GM12878 (cell line): ENCODE data around the gene LARP4B. TPM values are rescaled to one million over a fixed set of nuclear protein-coding genes. Genes with fewer than 3 reads are reported as not detected.

Source experiments
- ATAC-seq: fragments of 200-7000 bp; cut with Tn5 transposase; 3 replicates; pipeline ENCODE4 v1.9.1; 2020; ENCODE audit warnings: mild to moderate bottlenecking, moderate library complexity
- BruUV-seq: library from RNA; stranded (reverse); fragments of 400-500 nt; replicated peaks from 2 replicates; lab custom pipeline; 2021; lab: Mats Ljungman, UMichigan
- CTCF ChIA-PET: fragments of 300-600 bp; sonication (Branson Sonifier 250); formaldehyde crosslinking; extraction: SDS; loops from one replicate; lab custom pipeline; 2021; ENCODE audit warnings: inconsistent platforms; lab: Yijun Ruan, JAX
- POLR2A ChIA-PET: fragments of 350-600 bp; formaldehyde crosslinking; extraction: SDS; loops from one replicate; lab custom pipeline; 2021; ENCODE audit warnings: inconsistent platforms; lab: Charles Lee
- RAD21 ChIA-PET: fragments of 300-600 bp; sonication (Branson Sonifier 250); formaldehyde crosslinking; loops from one replicate; lab custom pipeline; 2023; ENCODE audit warnings: antibody characterized with exemption; ENCODE audit not compliant: unreplicated experiment; lab: Charles Lee
- SMC1A ChIA-PET: fragments of 300-600 bp; sonication (Branson Sonifier 250); formaldehyde crosslinking; loops from one replicate; lab custom pipeline; 2023; ENCODE audit not compliant: unreplicated experiment, uncharacterized antibody; lab: Charles Lee
- DNase-seq: peaks from one replicate; pipeline ENCODE4 v3.0.0-alpha.2; 2011; ENCODE audit warnings: low read depth, low spot score
- FAIRE-seq: peaks from 3 replicates; lab custom pipeline; 2011; peaks lifted over from hg19 to GRCh38; lab: Jason Lieb, UNC
- H2AFZ ChIP-seq: 2 replicates; pipeline ENCODE4 v1.6.0; 2011; ENCODE audit warnings: low read depth, low read length, control low read depth; ENCODE audit not compliant: control insufficient read depth
- H3K27ac ChIP-seq: 2 replicates; pipeline ENCODE4 v1.5.1; 2011; ENCODE audit warnings: control low read depth; ENCODE audit not compliant: control insufficient read depth, insufficient read depth
- H3K27me3 ChIP-seq, 2 experiments: replicated peaks in 1 of 2; 2 replicates each; pipeline versions ENCODE4 v1.6.0 to v1.6.1; 2011; ENCODE audit warnings: low read length in 1 of 2; ENCODE audit not compliant: control insufficient read depth in 2 of 2, insufficient read depth in 2 of 2
- H3K36me3 ChIP-seq, 2 experiments: 2 replicates each; pipeline ENCODE4 v1.5.1; 2011; ENCODE audit warnings: low read length in 1 of 2; ENCODE audit not compliant: control insufficient read depth in 2 of 2, insufficient read depth in 2 of 2
- H3K4me1 ChIP-seq: 2 replicates; pipeline ENCODE4 v1.6.1; 2011; ENCODE audit warnings: mild to moderate bottlenecking, low read length, moderate library complexity, mixed read lengths; ENCODE audit not compliant: control insufficient read depth, insufficient read depth
- H3K4me2 ChIP-seq: 2 replicates; pipeline ENCODE4 v1.6.0; 2011; ENCODE audit warnings: control low read depth; ENCODE audit not compliant: control insufficient read depth, insufficient read depth
- H3K4me3 ChIP-seq: fragments of 200-600 bp; sonication (generic); 2 replicates; pipeline ENCODE4 v1.5.1; 2016
- H3K79me2 ChIP-seq: 2 replicates; pipeline ENCODE4 v1.6.0; 2011; ENCODE audit warnings: low read length; ENCODE audit not compliant: control insufficient read depth, insufficient read depth
- H3K9ac ChIP-seq: 2 replicates; pipeline ENCODE4 v1.8.0; 2011; ENCODE audit warnings: low read length, control low read depth, mixed read lengths; ENCODE audit not compliant: control insufficient read depth, insufficient read depth
- H3K9me3 ChIP-seq: replicated peaks from 3 replicates; pipeline ENCODE4 v1.5.1; 2011; ENCODE audit warnings: mild to moderate bottlenecking, low read length; ENCODE audit not compliant: control insufficient read depth, insufficient read depth
- H4K20me1 ChIP-seq: 2 replicates; pipeline ENCODE4 v1.6.0; 2011; ENCODE audit not compliant: control insufficient read depth, insufficient read depth
- CBFB ChIP-seq: IDR thresholded peaks from 2 replicates; pipeline ENCODE4 v1.6.1; 2016; ENCODE audit warnings: antibody characterized with exemption, low read depth
- EED ChIP-seq: sonication (generic); IDR thresholded peaks from 2 replicates; pipeline ENCODE4 v1.6.1; 2016; ENCODE audit warnings: antibody characterized with exemption, low read depth
- EZH2 ChIP-seq: IDR thresholded peaks from 2 replicates; pipeline ENCODE4 v1.6.1; 2012; ENCODE audit warnings: low read depth, mild to moderate bottlenecking, control low read depth, inconsistent platforms, low read length, borderline replicate concordance; ENCODE audit not compliant: control insufficient read depth
- HDAC6 ChIP-seq: fragments of 200-600 bp; sonication (generic); IDR thresholded peaks from one replicate; pipeline ENCODE4 v1.8.0; 2017; ENCODE audit warnings: antibody characterized with exemption; ENCODE audit not compliant: unreplicated experiment
- IKZF2 ChIP-seq, 2 experiments: fragments of 450-650 bp; IDR thresholded peaks; 2 replicates each; pipeline ENCODE4 v1.6.1; 2017; ENCODE audit warnings: mild to moderate bottlenecking in 2 of 2, moderate library complexity in 2 of 2
- MTA2 ChIP-seq: fragments of 450-650 bp; IDR thresholded peaks from 2 replicates; pipeline ENCODE4 v1.6.1; 2016; ENCODE audit warnings: low read depth, mild to moderate bottlenecking, moderate library complexity
- NFYA ChIP-seq: IDR thresholded peaks from 2 replicates; pipeline ENCODE4 v1.6.1; 2011; ENCODE audit warnings: low read depth, mild to moderate bottlenecking, low read length, improper control_type of control experiment, borderline replicate concordance
- NR2C2 ChIP-seq: IDR thresholded peaks from 2 replicates; pipeline ENCODE4 v1.6.1; 2011; ENCODE audit warnings: borderline replicate concordance, low read depth; ENCODE audit not compliant: control insufficient read depth, insufficient read length
- PAX5 ChIP-seq: IDR thresholded peaks from 2 replicates; pipeline ENCODE4 v1.6.1; 2011; ENCODE audit warnings: low read depth, low read length, borderline replicate concordance
- RB1 ChIP-seq: fragments of 450-650 bp; formaldehyde crosslinking; IDR thresholded peaks from 2 replicates; pipeline ENCODE4 v1.6.1; 2017; ENCODE audit warnings: mild to moderate bottlenecking, borderline replicate concordance
- RBBP5 ChIP-seq: fragments of 200-600 bp; sonication (generic); conservative IDR thresholded peaks from 2 replicates; pipeline ENCODE4 v1.6.1; 2016
- RFX5 ChIP-seq: IDR thresholded peaks from 2 replicates; pipeline ENCODE4 v1.6.1; 2011; ENCODE audit warnings: low read depth, low read length, improper control_type of control experiment
- SUPT20H ChIP-seq: IDR thresholded peaks from 2 replicates; pipeline ENCODE4 v1.6.1; 2011; ENCODE audit warnings: low read depth, mild to moderate bottlenecking, low read length, moderate library complexity, borderline replicate concordance; ENCODE audit not compliant: control insufficient read depth
- WRNIP1 ChIP-seq: IDR thresholded peaks from 2 replicates; pipeline ENCODE4 v1.6.1; 2011; ENCODE audit warnings: low read depth, low read length, improper control_type of control experiment, borderline replicate concordance
- YY1 ChIP-seq: IDR thresholded peaks from 2 replicates; pipeline ENCODE4 v1.6.1; 2011; ENCODE audit warnings: low read depth, mild to moderate bottlenecking, low read length
- ZNF24 ChIP-seq: fragments of 450-650 bp; IDR thresholded peaks from 2 replicates; pipeline ENCODE4 v1.6.1; 2017; ENCODE audit warnings: antibody characterized with exemption, mild to moderate bottlenecking
- WGBS: methylation state at CpG from one replicate; pipeline ENCODE4 v1.1.6; 2016; ENCODE audit warnings: low lambda C conversion rate; ENCODE audit not compliant: insufficient replicate concordance, insufficient coverage; ENCODE audit errors: missing lambda C conversion rate; 5-methylcytosine and 5-hydroxymethylcytosine counted together
- in situ Hi-C: fragments of 300-500 bp; cut with MboI; formaldehyde crosslinking; loops from 9 replicates; pipeline ENCODE4 v1.14.3; 2018; ENCODE audit warnings: mixed read lengths
- intact Hi-C: fragments of 100-400 bp; cut with micrococcal nuclease; formaldehyde crosslinking; loops from one replicate; pipeline ENCODE4 v1.14.2; 2022; ENCODE audit not compliant: unreplicated experiment
- polyA plus RNA-seq, 11 experiments: library from polyadenylated mRNA; depleted of rRNA in 4 of 11; unstranded in 6 of 11; stranded (reverse) in 5 of 11; fragments of >200 nt; fragmentation: Nextera tagmentation in 4 of 11; fragmentation: Illumina TruSeq in 1 of 11; extraction: Ambion mirVana in 4 of 11; extraction: Trizol in 1 of 11; gene quantifications; 1 replicate in 1 of 11; 2 replicates in 10 of 11; pipeline versions ENCODE4 v1.2.1 to v1.2.3, GENCODE V29; 2011 to 2016; ENCODE audit warnings: inconsistent platforms in 2 of 11, missing spikeins in 2 of 11, low read depth in 1 of 11
- total RNA-seq, 4 experiments: library from RNA; depleted of rRNA in 3 of 4; stranded (reverse); fragments of >200 nt in 3 of 4; fragmentation: Illumina TruSeq in 1 of 4; extraction: Trizol in 1 of 4; gene quantifications; 2 replicates each; pipeline versions ENCODE4 v1.2.1 to v1.2.3, GENCODE V29; 2013 to 2021
- TF ChIP-seq, protein P1 (sequence below): IDR thresholded peaks from 2 replicates; pipeline ENCODE4 v1.6.1; 2012; ENCODE audit warnings: improper control_type of control experiment, low read depth, low read length; ENCODE audit not compliant: insufficient replicate concordance

Gene LARP4B
- total and polyA plus RNA-seq, 10 of the 15 experiments (the other 5 are each of a cell fraction or from before 2014, with no cell fraction given) = 10.5 to 119 (median 39.4) TPM

DNA sequence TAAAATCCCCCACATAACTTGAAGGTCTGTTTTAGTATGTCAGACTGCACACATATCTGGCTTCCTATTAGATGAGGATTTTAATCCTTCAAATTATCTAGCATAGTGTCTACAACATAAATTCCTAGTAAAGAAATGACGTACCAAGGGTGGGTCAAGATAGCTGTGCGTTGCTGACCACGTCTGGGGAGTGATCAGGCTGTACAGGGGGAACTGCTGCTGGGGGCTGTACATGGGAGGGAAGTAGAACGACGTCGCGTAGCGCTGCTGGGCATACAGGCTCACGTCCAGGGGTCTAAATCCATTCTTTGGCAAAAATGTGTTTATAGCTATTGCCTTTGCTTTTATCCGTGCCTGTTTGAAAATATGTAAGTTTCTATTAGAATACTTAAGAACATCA, 102.3 kb downstream of the LARP4B start:
- Histone ChIP-seq H3K27ac (no peak overlapping the region), H3K9me3 (no peaks in the 10 kb centered on the region), H3K79me2 (no peaks in the 10 kb centered on the region), H4K20me1 (no peaks in the 10 kb centered on the region), H3K9ac (no peak overlapping the region), H3K36me3 (peaks cover 14 to 41% of the 10 kb centered on the region in 2 experiments), H3K27me3 (no peaks in the 10 kb centered on the region), H3K4me2 (no peak overlapping the region), H3K4me1 (no peaks in the 10 kb centered on the region), H2AFZ (no peak overlapping the region), H3K4me3 (no peak overlapping the region)
- TF ChIP-seq CBFB (no peak), MTA2 (no peak), RB1 (no peak), IKZF2 (IDR thresholded peaks at IDR 0.05) (no peak), EZH2 (no peak), WRNIP1 (no peak), ZNF24 (no peak), HDAC6 (no peak), NFYA (no peak), PAX5 (no peak), RBBP5 (no peak), EED (no peak), YY1 (no peak), SUPT20H (no peak), NR2C2 (no peak), RFX5 (no peak)
- TF ChIP-seq, protein P1, sequence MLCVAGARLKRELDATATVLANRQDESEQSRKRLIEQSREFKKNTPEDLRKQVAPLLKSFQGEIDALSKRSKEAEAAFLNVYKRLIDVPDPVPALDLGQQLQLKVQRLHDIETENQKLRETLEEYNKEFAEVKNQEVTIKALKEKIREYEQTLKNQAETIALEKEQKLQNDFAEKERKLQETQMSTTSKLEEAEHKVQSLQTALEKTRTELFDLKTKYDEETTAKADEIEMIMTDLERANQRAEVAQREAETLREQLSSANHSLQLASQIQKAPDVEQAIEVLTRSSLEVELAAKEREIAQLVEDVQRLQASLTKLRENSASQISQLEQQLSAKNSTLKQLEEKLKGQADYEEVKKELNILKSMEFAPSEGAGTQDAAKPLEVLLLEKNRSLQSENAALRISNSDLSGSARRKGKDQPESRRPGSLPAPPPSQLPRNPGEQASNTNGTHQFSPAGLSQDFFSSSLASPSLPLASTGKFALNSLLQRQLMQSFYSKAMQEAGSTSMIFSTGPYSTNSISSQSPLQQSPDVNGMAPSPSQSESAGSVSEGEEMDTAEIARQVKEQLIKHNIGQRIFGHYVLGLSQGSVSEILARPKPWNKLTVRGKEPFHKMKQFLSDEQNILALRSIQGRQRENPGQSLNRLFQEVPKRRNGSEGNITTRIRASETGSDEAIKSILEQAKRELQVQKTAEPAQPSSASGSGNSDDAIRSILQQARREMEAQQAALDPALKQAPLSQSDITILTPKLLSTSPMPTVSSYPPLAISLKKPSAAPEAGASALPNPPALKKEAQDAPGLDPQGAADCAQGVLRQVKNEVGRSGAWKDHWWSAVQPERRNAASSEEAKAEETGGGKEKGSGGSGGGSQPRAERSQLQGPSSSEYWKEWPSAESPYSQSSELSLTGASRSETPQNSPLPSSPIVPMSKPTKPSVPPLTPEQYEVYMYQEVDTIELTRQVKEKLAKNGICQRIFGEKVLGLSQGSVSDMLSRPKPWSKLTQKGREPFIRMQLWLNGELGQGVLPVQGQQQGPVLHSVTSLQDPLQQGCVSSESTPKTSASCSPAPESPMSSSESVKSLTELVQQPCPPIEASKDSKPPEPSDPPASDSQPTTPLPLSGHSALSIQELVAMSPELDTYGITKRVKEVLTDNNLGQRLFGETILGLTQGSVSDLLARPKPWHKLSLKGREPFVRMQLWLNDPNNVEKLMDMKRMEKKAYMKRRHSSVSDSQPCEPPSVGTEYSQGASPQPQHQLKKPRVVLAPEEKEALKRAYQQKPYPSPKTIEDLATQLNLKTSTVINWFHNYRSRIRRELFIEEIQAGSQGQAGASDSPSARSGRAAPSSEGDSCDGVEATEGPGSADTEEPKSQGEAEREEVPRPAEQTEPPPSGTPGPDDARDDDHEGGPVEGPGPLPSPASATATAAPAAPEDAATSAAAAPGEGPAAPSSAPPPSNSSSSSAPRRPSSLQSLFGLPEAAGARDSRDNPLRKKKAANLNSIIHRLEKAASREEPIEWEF = no peak
- 98% methylated on average over 10 of the region's 10 CpGs for WGBS
- in situ Hi-C loops = no loop called here
- SMC1A ChIA-PET = interaction anchor here (1.1 kb wide), 1 partner anchor 19 kb away, joined by 3 read pairs; no protein-coding TSS in a partner anchor
- intact Hi-C loops = no loop called here
- DNase-seq (no peak), ATAC-seq (no peak), FAIRE-seq (no peak)
- RAD21 ChIA-PET = no interaction called here
- POLR2A ChIA-PET = no interaction called here
- no TSS peak for BruUV-seq
- CTCF ChIA-PET = no interaction called here
